Fibroblast of mammary gland (primary cell): ENCODE results near the gene DENND5A.
A peak's percentile ranks its signal among the peaks of the same experiment; 100 is the strongest.

Experiments
- DNase-seq: peaks from one replicate; pipeline ENCODE4 v3.0.0-alpha.2; 2010; ENCODE audit warnings: low read depth
- H3K4me3 ChIP-seq: 2 replicates; pipeline ENCODE4 v1.5.1; 2011; ENCODE audit warnings: low read depth, mild to moderate bottlenecking, low read length, moderate library complexity; ENCODE audit not compliant: control insufficient read depth
- TF ChIP-seq, protein P1 (sequence below): conservative IDR thresholded peaks from 2 replicates; pipeline ENCODE4 v1.5.1; 2011; ENCODE audit warnings: low read depth, low read length, inconsistent platforms; ENCODE audit not compliant: control insufficient read depth, insufficient read depth

Gene DENND5A

GRCh38 chr11:9133956-9134355 is 131.2 kb downstream of the DENND5A start:
- TF ChIP-seq, protein P1, sequence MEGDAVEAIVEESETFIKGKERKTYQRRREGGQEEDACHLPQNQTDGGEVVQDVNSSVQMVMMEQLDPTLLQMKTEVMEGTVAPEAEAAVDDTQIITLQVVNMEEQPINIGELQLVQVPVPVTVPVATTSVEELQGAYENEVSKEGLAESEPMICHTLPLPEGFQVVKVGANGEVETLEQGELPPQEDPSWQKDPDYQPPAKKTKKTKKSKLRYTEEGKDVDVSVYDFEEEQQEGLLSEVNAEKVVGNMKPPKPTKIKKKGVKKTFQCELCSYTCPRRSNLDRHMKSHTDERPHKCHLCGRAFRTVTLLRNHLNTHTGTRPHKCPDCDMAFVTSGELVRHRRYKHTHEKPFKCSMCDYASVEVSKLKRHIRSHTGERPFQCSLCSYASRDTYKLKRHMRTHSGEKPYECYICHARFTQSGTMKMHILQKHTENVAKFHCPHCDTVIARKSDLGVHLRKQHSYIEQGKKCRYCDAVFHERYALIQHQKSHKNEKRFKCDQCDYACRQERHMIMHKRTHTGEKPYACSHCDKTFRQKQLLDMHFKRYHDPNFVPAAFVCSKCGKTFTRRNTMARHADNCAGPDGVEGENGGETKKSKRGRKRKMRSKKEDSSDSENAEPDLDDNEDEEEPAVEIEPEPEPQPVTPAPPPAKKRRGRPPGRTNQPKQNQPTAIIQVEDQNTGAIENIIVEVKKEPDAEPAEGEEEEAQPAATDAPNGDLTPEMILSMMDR: no peak
- no peak for DNase-seq
- H3K4me3 ChIP-seq: no peak overlapping the region

DNA sequence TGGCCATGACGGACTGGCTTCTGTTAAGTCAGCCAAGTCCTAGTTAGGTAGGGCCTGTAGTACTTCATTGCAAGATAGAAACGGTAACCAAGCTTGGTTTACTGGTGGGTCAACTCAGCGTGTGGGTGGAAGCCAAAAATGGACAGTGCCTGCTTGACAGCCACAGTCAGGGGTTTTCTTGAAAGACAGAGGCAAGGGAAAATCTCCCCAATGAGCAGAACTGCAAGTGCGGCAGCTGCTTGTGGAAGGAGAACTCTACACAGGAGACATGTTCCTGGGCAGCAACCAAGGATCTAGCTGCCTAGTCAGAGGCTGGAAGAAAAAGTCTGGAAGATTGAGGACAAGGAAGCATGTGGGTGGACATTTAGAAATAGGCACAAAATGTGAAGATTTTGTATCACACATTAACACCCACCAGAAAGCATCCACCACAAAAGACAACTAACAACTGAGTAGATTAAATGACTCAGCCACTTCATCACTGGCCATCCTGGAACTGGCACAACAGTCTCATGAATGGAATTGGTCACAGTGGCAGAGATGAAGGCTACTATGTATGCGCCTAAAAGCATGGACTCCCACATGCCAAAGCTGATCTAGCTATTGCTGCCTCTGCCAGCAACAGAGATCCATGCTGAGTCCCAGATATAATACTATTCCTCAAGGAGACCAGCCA is 132.8 kb downstream of the DENND5A start:
- no peak overlapping the region for H3K4me3 ChIP-seq
- DNase-seq: peak; percentile 33
- TF ChIP-seq, protein P1: no peak

GRCh38 chr11:9130297-9130696 is 134.9 kb downstream of the DENND5A start:
- TF ChIP-seq, protein P1: no peak
- no peak overlapping the region for H3K4me3 ChIP-seq
- DNase-seq: no peak

DNA sequence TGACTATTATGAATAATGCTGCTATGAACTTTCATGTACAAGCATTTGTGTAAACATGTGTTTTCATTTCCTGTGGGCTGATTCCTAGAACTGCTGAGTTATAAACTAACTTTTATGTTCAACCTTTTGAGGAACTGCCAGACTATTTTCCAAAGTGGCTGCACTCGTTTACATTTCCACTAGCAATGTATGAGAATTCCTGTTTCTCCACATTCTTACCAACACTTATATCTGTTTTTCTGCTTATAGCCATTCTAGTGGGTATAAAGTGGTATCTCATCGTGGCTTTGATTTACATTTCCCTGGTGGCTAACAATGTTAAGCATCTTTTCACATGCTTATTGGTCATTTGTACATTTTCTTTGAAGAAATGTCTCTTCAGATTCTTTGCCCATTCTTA is 138.5 kb downstream of the DENND5A start:
- H3K4me3 ChIP-seq: no peak overlapping the region
- TF ChIP-seq, protein P1: no peak
- no peak for DNase-seq

DNA sequence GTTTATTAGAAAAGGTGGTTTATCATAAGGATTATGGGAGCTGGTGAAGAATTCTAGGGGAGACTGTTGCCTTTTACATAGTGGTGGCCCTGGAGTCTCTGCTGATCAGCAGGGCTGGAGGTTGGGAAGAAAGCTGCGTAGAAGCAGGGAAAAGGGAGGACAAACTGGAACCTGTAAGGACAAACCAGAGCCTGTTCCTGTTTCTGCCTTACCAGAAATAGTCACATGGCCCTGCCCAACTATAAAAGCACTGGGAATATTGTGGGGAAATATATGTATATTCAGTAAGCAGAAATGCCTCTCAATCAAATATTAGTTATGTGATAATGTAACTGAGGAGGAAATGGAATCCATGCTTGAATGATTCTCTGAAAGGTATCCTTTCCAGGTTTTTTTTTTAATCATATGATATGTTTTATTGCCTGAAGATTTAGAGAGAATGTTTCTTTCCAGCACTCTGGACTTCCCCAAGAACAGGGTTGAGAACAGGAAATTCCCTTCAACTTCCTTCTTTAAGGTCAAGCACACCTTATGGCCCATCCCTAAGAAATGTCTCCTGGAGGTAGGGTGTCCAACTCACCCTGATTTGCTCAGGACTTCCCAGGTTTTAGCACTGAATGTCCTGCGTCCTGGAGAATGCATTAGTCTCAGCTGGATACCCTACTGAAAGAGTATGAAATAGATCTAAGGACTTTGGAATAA is 139.8 kb downstream of the DENND5A start:
- TF ChIP-seq, protein P1: no peak
- DNase-seq: no peak

GRCh38 chr11:9123595-9124304 is 141.4 kb downstream of the DENND5A start:
- no peak overlapping the region for H3K4me3 ChIP-seq
- TF ChIP-seq, protein P1: no peak
- no peak for DNase-seq

More for the DNA sequence above, 139.8 kb downstream of the DENND5A start:
- H3K4me3 ChIP-seq: no peak overlapping the region
